HepG2 (cell line): ENCODE measurements around the gene MORN3. TPM values are rescaled to one million over a fixed set of nuclear protein-coding genes. Genes with fewer than 3 reads are reported as not detected.

Experiments used
- RFXAP ChIP-seq: sonication (generic); formaldehyde crosslinking; IDR thresholded peaks from 2 replicates; pipeline ENCODE4 v1.4.0; 2020; ENCODE audit warnings: missing genetic modification reagents, borderline replicate concordance
- U2AF1 ChIP-seq: fragments of 200-400 bp; formaldehyde crosslinking; optimal IDR thresholded peaks from 2 replicates; pipeline ENCODE3; 2017; ENCODE audit warnings: mild to moderate bottlenecking, low read depth, low read length
- ZBTB38 ChIP-seq: sonication (generic); formaldehyde crosslinking; IDR thresholded peaks from 2 replicates; pipeline ENCODE4 v1.5.1; 2020; ENCODE audit warnings: mild to moderate bottlenecking, missing genetic modification reagents
- ZFP41 ChIP-seq: sonication (generic); formaldehyde crosslinking; IDR thresholded peaks from 2 replicates; pipeline ENCODE4 v1.4.0; 2020; ENCODE audit warnings: mild to moderate bottlenecking, missing genetic modification reagents, borderline replicate concordance
- polyA plus RNA-seq, 8 experiments: library from polyadenylated mRNA; depleted of rRNA in 3 of 8; stranded (reverse) in 7 of 8; unstranded in 1 of 8; fragments of >200 nt; fragmentation: Illumina TruSeq in 4 of 8; extraction: Trizol in 4 of 8; gene quantifications; 2 replicates each; pipeline versions ENCODE4 v1.2.1 to v1.2.3, GENCODE V29; 2011 to 2016; ENCODE audit warnings: low read depth in 4 of 8, missing spikeins in 1 of 8, mixed read lengths in 1 of 8; ENCODE audit not compliant: insufficient read depth in 1 of 8
- total RNA-seq, 5 experiments: library from RNA; depleted of rRNA; stranded (reverse); fragments of >200 nt; fragmentation: Illumina TruSeq; extraction: Trizol; gene quantifications; 2 replicates each; pipeline ENCODE4 v1.2.3, GENCODE V29; 2016; ENCODE audit warnings: low read depth in 1 of 5
- TF ChIP-seq, protein P1 (sequence below): sonication (generic); formaldehyde crosslinking; IDR thresholded peaks from 2 replicates; pipeline ENCODE4; 2020; ENCODE audit warnings: missing genetic modification reagents, mild to moderate bottlenecking, borderline replicate concordance
- TF ChIP-seq, protein P2 (sequence below): sonication (generic); formaldehyde crosslinking; IDR thresholded peaks from 2 replicates; pipeline ENCODE4 v1.8.1; 2023; ENCODE audit warnings: mild to moderate bottlenecking, missing genetic modification reagents
- TF ChIP-seq, protein P3 (sequence below): sonication (generic); formaldehyde crosslinking; IDR thresholded peaks from 2 replicates; pipeline ENCODE4 v1.4.0; 2020; ENCODE audit warnings: low read depth, missing genetic modification reagents
- TF ChIP-seq, protein P4 (sequence below): sonication (generic); formaldehyde crosslinking; IDR thresholded peaks from 2 replicates; pipeline ENCODE4 v1.4.0; 2020; ENCODE audit warnings: missing genetic modification reagents, borderline replicate concordance
- TF ChIP-seq, protein P5 (sequence below): sonication (generic); formaldehyde crosslinking; IDR thresholded peaks from 2 replicates; pipeline ENCODE4 v1.8.0; 2022; ENCODE audit warnings: mild to moderate bottlenecking, missing genetic modification reagents; ENCODE audit not compliant: insufficient replicate concordance

MORN3 gene
- total and polyA plus RNA-seq, 2 of the 13 experiments (the other 11 are each of a cell fraction or from before 2014, with no cell fraction given), result 1.1 to 2.0 TPM

DNA sequence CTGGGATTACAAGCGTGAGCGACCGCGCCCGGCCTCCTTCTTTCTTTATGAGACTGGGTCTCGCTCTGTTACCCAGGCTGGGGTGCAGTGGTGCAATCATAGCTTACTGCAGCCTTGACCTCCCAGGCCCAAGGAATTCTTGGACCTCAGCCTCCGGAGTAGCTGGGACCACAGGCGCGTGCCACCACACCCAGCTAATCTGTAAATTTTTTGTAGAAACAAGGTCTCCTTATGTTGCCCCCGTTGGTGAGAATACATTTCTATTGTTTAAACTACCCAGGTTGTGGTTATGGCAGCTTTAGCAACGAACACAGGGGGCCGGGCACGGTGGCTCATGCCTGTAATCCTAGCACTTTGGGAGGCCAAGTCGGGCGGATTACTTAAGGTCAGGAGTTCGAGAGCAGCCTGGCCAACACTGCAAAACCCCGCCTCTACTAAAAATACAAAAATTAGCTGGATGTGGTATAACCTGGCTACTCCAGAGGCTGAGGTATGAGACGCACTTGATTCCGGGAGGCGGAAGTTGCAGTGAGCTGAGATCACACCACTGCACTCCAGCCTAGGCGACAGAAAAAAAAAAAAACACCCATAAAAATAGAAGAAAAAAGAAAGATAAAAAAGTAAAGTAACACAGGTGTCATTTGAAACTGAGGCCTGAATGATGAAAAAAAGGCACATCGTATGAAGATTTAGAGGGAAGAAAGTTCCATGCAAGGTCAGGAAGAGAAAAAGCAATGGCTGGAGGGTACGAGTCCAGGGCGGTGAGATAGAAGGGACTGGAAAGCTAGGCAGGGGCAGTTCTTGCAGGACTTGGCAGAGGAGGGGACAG is 42.1 kb upstream of the MORN3 start (continued):
- no peak for TF ChIP-seq ZFP41 (CRISPR knock-in tag)
- TF ChIP-seq, protein P1, sequence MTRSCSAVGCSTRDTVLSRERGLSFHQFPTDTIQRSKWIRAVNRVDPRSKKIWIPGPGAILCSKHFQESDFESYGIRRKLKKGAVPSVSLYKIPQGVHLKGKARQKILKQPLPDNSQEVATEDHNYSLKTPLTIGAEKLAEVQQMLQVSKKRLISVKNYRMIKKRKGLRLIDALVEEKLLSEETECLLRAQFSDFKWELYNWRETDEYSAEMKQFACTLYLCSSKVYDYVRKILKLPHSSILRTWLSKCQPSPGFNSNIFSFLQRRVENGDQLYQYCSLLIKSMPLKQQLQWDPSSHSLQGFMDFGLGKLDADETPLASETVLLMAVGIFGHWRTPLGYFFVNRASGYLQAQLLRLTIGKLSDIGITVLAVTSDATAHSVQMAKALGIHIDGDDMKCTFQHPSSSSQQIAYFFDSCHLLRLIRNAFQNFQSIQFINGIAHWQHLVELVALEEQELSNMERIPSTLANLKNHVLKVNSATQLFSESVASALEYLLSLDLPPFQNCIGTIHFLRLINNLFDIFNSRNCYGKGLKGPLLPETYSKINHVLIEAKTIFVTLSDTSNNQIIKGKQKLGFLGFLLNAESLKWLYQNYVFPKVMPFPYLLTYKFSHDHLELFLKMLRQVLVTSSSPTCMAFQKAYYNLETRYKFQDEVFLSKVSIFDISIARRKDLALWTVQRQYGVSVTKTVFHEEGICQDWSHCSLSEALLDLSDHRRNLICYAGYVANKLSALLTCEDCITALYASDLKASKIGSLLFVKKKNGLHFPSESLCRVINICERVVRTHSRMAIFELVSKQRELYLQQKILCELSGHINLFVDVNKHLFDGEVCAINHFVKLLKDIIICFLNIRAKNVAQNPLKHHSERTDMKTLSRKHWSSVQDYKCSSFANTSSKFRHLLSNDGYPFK (CRISPR knock-in tag), result no peak
- TF ChIP-seq, protein P2, sequence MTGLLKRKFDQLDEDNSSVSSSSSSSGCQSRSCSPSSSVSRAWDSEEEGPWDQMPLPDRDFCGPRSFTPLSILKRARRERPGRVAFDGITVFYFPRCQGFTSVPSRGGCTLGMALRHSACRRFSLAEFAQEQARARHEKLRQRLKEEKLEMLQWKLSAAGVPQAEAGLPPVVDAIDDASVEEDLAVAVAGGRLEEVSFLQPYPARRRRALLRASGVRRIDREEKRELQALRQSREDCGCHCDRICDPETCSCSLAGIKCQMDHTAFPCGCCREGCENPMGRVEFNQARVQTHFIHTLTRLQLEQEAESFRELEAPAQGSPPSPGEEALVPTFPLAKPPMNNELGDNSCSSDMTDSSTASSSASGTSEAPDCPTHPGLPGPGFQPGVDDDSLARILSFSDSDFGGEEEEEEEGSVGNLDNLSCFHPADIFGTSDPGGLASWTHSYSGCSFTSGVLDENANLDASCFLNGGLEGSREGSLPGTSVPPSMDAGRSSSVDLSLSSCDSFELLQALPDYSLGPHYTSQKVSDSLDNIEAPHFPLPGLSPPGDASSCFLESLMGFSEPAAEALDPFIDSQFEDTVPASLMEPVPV (CRISPR knock-in tag), result no peak; the same call in 1 of the 2 replicates
- no peak for TF ChIP-seq RFXAP (CRISPR knock-in tag)
- TF ChIP-seq ZBTB38 (CRISPR knock-in tag), result 0 out of 2 replicates have a peak, but pooled peaks have one; percentile 12
- no peak for TF ChIP-seq U2AF1
- TF ChIP-seq, protein P3, sequence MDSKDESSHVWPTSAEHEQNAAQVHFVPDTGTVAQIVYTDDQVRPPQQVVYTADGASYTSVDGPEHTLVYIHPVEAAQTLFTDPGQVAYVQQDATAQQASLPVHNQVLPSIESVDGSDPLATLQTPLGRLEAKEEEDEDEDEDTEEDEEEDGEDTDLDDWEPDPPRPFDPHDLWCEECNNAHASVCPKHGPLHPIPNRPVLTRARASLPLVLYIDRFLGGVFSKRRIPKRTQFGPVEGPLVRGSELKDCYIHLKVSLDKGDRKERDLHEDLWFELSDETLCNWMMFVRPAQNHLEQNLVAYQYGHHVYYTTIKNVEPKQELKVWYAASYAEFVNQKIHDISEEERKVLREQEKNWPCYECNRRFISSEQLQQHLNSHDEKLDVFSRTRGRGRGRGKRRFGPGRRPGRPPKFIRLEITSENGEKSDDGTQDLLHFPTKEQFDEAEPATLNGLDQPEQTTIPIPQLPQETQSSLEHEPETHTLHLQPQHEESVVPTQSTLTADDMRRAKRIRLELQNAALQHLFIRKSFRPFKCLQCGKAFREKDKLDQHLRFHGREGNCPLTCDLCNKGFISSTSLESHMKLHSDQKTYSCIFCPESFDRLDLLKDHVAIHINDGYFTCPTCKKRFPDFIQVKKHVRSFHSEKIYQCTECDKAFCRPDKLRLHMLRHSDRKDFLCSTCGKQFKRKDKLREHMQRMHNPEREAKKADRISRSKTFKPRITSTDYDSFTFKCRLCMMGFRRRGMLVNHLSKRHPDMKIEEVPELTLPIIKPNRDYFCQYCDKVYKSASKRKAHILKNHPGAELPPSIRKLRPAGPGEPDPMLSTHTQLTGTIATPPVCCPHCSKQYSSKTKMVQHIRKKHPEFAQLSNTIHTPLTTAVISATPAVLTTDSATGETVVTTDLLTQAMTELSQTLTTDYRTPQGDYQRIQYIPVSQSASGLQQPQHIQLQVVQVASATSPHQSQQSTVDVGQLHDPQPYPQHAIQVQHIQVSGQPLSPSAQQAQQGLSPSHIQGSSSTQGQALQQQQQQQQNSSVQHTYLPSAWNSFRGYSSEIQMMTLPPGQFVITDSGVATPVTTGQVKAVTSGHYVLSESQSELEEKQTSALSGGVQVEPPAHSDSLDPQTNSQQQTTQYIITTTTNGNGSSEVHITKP (CRISPR knock-in tag), result no peak
- TF ChIP-seq, protein P4, sequence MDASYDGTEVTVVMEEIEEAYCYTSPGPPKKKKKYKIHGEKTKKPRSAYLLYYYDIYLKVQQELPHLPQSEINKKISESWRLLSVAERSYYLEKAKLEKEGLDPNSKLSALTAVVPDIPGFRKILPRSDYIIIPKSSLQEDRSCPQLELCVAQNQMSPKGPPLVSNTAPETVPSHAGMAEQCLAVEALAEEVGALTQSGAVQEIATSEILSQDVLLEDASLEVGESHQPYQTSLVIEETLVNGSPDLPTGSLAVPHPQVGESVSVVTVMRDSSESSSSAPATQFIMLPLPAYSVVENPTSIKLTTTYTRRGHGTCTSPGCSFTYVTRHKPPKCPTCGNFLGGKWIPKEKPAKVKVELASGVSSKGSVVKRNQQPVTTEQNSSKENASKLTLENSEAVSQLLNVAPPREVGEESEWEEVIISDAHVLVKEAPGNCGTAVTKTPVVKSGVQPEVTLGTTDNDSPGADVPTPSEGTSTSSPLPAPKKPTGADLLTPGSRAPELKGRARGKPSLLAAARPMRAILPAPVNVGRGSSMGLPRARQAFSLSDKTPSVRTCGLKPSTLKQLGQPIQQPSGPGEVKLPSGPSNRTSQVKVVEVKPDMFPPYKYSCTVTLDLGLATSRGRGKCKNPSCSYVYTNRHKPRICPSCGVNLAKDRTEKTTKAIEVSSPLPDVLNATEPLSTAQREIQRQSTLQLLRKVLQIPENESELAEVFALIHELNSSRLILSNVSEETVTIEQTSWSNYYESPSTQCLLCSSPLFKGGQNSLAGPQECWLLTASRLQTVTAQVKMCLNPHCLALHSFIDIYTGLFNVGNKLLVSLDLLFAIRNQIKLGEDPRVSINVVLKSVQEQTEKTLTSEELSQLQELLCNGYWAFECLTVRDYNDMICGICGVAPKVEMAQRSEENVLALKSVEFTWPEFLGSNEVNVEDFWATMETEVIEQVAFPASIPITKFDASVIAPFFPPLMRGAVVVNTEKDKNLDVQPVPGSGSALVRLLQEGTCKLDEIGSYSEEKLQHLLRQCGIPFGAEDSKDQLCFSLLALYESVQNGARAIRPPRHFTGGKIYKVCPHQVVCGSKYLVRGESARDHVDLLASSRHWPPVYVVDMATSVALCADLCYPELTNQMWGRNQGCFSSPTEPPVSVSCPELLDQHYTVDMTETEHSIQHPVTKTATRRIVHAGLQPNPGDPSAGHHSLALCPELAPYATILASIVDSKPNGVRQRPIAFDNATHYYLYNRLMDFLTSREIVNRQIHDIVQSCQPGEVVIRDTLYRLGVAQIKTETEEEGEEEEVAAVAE, result 0 out of 2 replicates have a peak, but pooled peaks have one; percentile 15
- TF ChIP-seq, protein P5, sequence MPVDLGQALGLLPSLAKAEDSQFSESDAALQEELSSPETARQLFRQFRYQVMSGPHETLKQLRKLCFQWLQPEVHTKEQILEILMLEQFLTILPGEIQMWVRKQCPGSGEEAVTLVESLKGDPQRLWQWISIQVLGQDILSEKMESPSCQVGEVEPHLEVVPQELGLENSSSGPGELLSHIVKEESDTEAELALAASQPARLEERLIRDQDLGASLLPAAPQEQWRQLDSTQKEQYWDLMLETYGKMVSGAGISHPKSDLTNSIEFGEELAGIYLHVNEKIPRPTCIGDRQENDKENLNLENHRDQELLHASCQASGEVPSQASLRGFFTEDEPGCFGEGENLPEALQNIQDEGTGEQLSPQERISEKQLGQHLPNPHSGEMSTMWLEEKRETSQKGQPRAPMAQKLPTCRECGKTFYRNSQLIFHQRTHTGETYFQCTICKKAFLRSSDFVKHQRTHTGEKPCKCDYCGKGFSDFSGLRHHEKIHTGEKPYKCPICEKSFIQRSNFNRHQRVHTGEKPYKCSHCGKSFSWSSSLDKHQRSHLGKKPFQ (CRISPR knock-in tag), result peak; percentile 47
